Lung (tissue), 12 donors: Measurements from ENCODE around the gene NPY5R. TPM values are rescaled to one million over a fixed set of nuclear protein-coding genes. Genes with fewer than 3 reads are reported as not detected.

Source experiments
- ATAC-seq: fragments of 200-7000 bp; cut with Tn5 transposase; one replicate; pipeline ENCODE4 v1.9.1; 2020; ENCODE audit warnings: moderate number of reproducible peaks; ENCODE audit not compliant: insufficient read depth, low FRiP score
- DNase-seq, 3 donors: peaks; one replicate each; pipeline ENCODE4 v3.0.0-alpha.2; 2013 to 2017
- H3K27ac ChIP-seq, 2 donors: one replicate each; pipeline ENCODE4 v1.5.1; 2013; ENCODE audit warnings: mild to moderate bottlenecking in 2 of 2, moderate library complexity in 2 of 2, control low read depth in 1 of 2, inconsistent platforms in 1 of 2, low read depth in 1 of 2, low read length in 1 of 2
- H3K27me3 ChIP-seq, 3 donors: one replicate each; pipeline ENCODE4 v1.5.1; 2013; ENCODE audit warnings: low read length in 2 of 3; ENCODE audit not compliant: control insufficient read depth in 3 of 3, insufficient read depth in 3 of 3
- H3K36me3 ChIP-seq, 4 donors: one replicate each; pipeline ENCODE4 v1.5.1; 2013; ENCODE audit warnings: low read length in 4 of 4, mild to moderate bottlenecking in 1 of 4, moderate library complexity in 1 of 4; ENCODE audit not compliant: control insufficient read depth in 4 of 4, insufficient read depth in 4 of 4
- H3K4me1 ChIP-seq, 5 donors: one replicate each; pipeline ENCODE4 v1.5.1; 2013; ENCODE audit warnings: low read length in 5 of 5, mild to moderate bottlenecking in 2 of 5, moderate library complexity in 1 of 5; ENCODE audit not compliant: control insufficient read depth in 5 of 5, insufficient read depth in 5 of 5
- H3K4me3 ChIP-seq: one replicate; pipeline ENCODE4 v1.5.1; 2013; ENCODE audit warnings: mild to moderate bottlenecking, control low read depth, moderate library complexity
- H3K9ac ChIP-seq, 2 donors: one replicate each; pipeline ENCODE4 v1.5.1; 2013; ENCODE audit warnings: low read length in 2 of 2, control low read depth in 1 of 2; ENCODE audit not compliant: insufficient read depth in 1 of 2
- H3K9me3 ChIP-seq, 4 donors: one replicate each; pipeline ENCODE4 v1.5.1; 2013; ENCODE audit warnings: low read length in 3 of 4, mild to moderate bottlenecking in 1 of 4, moderate library complexity in 1 of 4; ENCODE audit not compliant: control insufficient read depth in 4 of 4, insufficient read depth in 3 of 4
- WGBS, 2 donors: extraction: QIAGEN DNeasy Blood & Tissue Kit; methylation state at CpG; one replicate each; pipeline ENCODE4 v1.1.7; 2013; 5-methylcytosine and 5-hydroxymethylcytosine counted together
- polyA plus RNA-seq, 2 donors: library from polyadenylated mRNA; stranded (reverse); fragments of 200-250 nt; gene quantifications; one replicate each; pipeline ENCODE4 v1.2.1, GENCODE V29; 2013
- total RNA-seq, 2 donors: library from RNA; depleted of rRNA in 1 of 2; stranded (reverse); fragments of >200 nt in 1 of 2; gene quantifications; one replicate each; pipeline ENCODE4 v1.2.1, GENCODE V29; 2014 to 2021
- TF ChIP-seq, protein P1 (sequence below): IDR thresholded peaks from 2 replicates; pipeline ENCODE4 v1.5.1; 2012; ENCODE audit warnings: mild to moderate bottlenecking; ENCODE audit errors: control extremely low read depth, extremely low read depth
- donor health status: control.
- donor health status: control.
- donor health status: Bipolar disorder and iron deficiency.
- donor health status: healthy.
- donor health status: DM: yes; HTN: yes; CAD: no.

The NPY5R gene
- total and polyA plus RNA-seq, 4 donors: 0.10 to 0.26 TPM; not detected in 2

DNA sequence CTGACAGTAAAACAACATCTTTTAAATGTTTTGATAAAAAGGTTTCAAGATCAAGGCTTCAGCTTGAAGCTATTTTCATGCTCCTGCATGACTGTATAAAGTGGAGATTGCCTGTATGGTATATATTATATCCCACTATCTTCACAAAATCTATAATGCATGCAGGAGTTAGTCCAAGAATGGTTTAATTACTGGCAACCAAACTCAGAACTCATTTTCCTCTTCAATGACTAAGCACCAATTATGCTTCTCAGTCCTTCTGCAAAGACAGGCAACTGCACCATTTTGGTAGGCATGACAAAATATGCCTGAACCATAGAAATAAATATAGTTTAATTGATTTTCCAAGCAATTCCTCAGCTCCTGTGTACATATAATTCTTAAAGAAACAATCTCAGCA, 54.5 kb downstream of the NPY5R start:
- H3K27ac ChIP-seq: no peak overlapping the region
- DNase-seq (no peak), ATAC-seq (no peak)
- no peak overlapping the region for H3K4me3 ChIP-seq
- H3K4me1 ChIP-seq: no peaks in the 10 kb centered on the region
- H3K9me3 ChIP-seq: no peaks in the 10 kb centered on the region
- no peaks in the 10 kb centered on the region for H3K36me3 ChIP-seq
- no peak overlapping the region for H3K9ac ChIP-seq
- no peaks in the 10 kb centered on the region for H3K27me3 ChIP-seq
- TF ChIP-seq, protein P1, sequence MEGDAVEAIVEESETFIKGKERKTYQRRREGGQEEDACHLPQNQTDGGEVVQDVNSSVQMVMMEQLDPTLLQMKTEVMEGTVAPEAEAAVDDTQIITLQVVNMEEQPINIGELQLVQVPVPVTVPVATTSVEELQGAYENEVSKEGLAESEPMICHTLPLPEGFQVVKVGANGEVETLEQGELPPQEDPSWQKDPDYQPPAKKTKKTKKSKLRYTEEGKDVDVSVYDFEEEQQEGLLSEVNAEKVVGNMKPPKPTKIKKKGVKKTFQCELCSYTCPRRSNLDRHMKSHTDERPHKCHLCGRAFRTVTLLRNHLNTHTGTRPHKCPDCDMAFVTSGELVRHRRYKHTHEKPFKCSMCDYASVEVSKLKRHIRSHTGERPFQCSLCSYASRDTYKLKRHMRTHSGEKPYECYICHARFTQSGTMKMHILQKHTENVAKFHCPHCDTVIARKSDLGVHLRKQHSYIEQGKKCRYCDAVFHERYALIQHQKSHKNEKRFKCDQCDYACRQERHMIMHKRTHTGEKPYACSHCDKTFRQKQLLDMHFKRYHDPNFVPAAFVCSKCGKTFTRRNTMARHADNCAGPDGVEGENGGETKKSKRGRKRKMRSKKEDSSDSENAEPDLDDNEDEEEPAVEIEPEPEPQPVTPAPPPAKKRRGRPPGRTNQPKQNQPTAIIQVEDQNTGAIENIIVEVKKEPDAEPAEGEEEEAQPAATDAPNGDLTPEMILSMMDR: no peak

- TF ChIP-seq, protein P1: no peak
- no peak for DNase-seq
- no peaks in the 10 kb centered on the region for H3K27me3 ChIP-seq
- WGBS, 2 donors: 51 to 71% methylated on average over 4 of the region's 4 CpGs
- no peak overlapping the region for H3K27ac ChIP-seq
- H3K9ac ChIP-seq: no peak overlapping the region
- no peaks in the 10 kb centered on the region for H3K36me3 ChIP-seq
- H3K4me3 ChIP-seq: no peak overlapping the region
- ATAC-seq: no peak
- peaks cover 0 to 8% (median 0%) of the 10 kb centered on the region in 5 donors for H3K4me1 ChIP-seq
- no peaks in the 10 kb centered on the region for H3K9me3 ChIP-seq
Measured at GRCh38 chr4:163400911-163401310, 57.2 kb downstream of the NPY5R start.

Other genes starting within 250 kb of the NPY5R start
- 10 to 100 TPM; 21.5 to 37.1 TPM for gene NAF1, start 177.0 kb upstream of the NPY5R start, total RNA-seq
- 1 to 10 TPM; 3.9 to 8.7 TPM for gene NAF1, start 177.0 kb upstream of the NPY5R start, polyA plus RNA-seq
- 1 to 10 TPM; 1.0 to 1.3 TPM for gene NPY1R, start 11.3 kb upstream of the NPY5R start, total RNA-seq
- 1 to 10 TPM in 1 of 2 donors, under 1 TPM in 1; 0.07 to 1.7 TPM for gene NPY1R, start 11.3 kb upstream of the NPY5R start, polyA plus RNA-seq
- gene TKTL2, start 129.9 kb downstream of the NPY5R start, total RNA-seq: not detected
- under 1 TPM in 1 of 2 donors, not detected in 1; 0.02 TPM for gene TKTL2, start 129.9 kb downstream of the NPY5R start, polyA plus RNA-seq
- gene TMA16, start 150.8 kb downstream of the NPY5R start, total RNA-seq: 10 to 100 TPM; 22.4 to 23.8 TPM
- 10 to 100 TPM; 15.7 to 17.2 TPM for gene TMA16, start 150.8 kb downstream of the NPY5R start, polyA plus RNA-seq